Right lobe of liver (tissue), 6 donors: Measurements from ENCODE around the gene ZNF580. TPM values are rescaled to one million over a fixed set of nuclear protein-coding genes. Genes with fewer than 3 reads are reported as not detected.
A peak's percentile ranks its signal among the peaks of the same experiment; 100 is the strongest.

Experiments
- ATAC-seq, 4 donors: fragments of 200-7000 bp; cut with Tn5 transposase; one replicate each; pipeline ENCODE4 v1.9.1; 2020; ENCODE audit warnings: mild to moderate bottlenecking in 4 of 4, moderate library complexity in 4 of 4
- DNase-seq, 3 donors: peaks; one replicate each; pipeline ENCODE4 v3.0.0-alpha.2; 2020
- H3K27ac ChIP-seq, 3 donors: fragments of 200-600 bp; one replicate each; pipeline ENCODE4 v1.8.0; 2022
- H3K27me3 ChIP-seq, 2 donors: fragments of 200-600 bp; one replicate each; pipeline ENCODE4 v1.8.0; 2022
- H3K36me3 ChIP-seq, 4 donors: fragments of 200-600 bp; sonication (generic) in 1 of 4; one replicate each; pipeline versions ENCODE4 v1.5.1 to v1.8.0; 2017 to 2022; ENCODE audit warnings: control low read depth in 1 of 4
- H3K4me1 ChIP-seq, 4 donors: fragments of 200-600 bp; sonication (generic) in 1 of 4; one replicate each; pipeline versions ENCODE4 v1.5.1 to v1.8.0; 2017 to 2022; ENCODE audit warnings: control low read depth in 1 of 4
- H3K4me3 ChIP-seq, 3 donors: fragments of 200-600 bp; one replicate each; pipeline ENCODE4 v1.8.0; 2022
- H3K9me3 ChIP-seq, 4 donors: fragments of 200-600 bp; sonication (generic) in 1 of 4; one replicate each; pipeline versions ENCODE4 v1.5.1 to v1.8.0; 2017 to 2022; ENCODE audit warnings: control low read depth in 1 of 4
- POLR2A ChIP-seq: fragments of 450-650 bp; IDR thresholded peaks from one replicate; pipeline ENCODE4 v1.6.1; 2017; ENCODE audit warnings: antibody characterized with exemption, mild to moderate bottlenecking
- WGBS: methylation state at CpG from one replicate; pipeline ENCODE4 v1.1.6; 2018; ENCODE audit warnings: low coverage, low lambda C conversion rate; ENCODE audit not compliant: insufficient coverage; ENCODE audit errors: missing lambda C conversion rate; 5-methylcytosine and 5-hydroxymethylcytosine counted together
- intact Hi-C, 2 donors: fragments of 100-400 bp; cut with DNase I; formaldehyde crosslinking; loops; one replicate each; pipeline versions ENCODE4 v1.11.2 to v1.14.1; 2022
- total RNA-seq, 6 experiments: library from RNA; depleted of rRNA in 2 of 6; stranded (reverse); fragments of >200 nt in 2 of 6; fragmentation: NEBNext Ultra II Directional in 3 of 6; extraction: Animal tissue kit (Norgen Biotek cat#: 25700) in 3 of 6; gene quantifications; one replicate each; pipeline versions ENCODE4 v1.1.0 to v1.2.4, GENCODE V29; 2016 to 2023
- TF ChIP-seq, protein P1 (sequence below), 4 donors: fragments of 200-600 bp in 3 of 4; fragments of 450-650 bp in 1 of 4; IDR thresholded peaks; one replicate each; pipeline versions ENCODE4 v1.5.1 to v1.8.0; 2016 to 2022; ENCODE audit warnings: antibody characterized with exemption in 4 of 4, mild to moderate bottlenecking in 2 of 4
- donor health status: DM: no; HTN: yes; CAD: no.
- donor health status: DM: no; HTN: no; CAD: no.
- donor health status: DM: no; HTN: no; CAD: no.
- donor health status: DM: no; HTN: yes; CAD: no.
- donor health status: DM: no; HTN: yes; CAD: no.

ZNF580 gene
- total RNA-seq, 6 experiments from 2014 or later = 5.4 to 11.6 (median 6.5) TPM

DNA sequence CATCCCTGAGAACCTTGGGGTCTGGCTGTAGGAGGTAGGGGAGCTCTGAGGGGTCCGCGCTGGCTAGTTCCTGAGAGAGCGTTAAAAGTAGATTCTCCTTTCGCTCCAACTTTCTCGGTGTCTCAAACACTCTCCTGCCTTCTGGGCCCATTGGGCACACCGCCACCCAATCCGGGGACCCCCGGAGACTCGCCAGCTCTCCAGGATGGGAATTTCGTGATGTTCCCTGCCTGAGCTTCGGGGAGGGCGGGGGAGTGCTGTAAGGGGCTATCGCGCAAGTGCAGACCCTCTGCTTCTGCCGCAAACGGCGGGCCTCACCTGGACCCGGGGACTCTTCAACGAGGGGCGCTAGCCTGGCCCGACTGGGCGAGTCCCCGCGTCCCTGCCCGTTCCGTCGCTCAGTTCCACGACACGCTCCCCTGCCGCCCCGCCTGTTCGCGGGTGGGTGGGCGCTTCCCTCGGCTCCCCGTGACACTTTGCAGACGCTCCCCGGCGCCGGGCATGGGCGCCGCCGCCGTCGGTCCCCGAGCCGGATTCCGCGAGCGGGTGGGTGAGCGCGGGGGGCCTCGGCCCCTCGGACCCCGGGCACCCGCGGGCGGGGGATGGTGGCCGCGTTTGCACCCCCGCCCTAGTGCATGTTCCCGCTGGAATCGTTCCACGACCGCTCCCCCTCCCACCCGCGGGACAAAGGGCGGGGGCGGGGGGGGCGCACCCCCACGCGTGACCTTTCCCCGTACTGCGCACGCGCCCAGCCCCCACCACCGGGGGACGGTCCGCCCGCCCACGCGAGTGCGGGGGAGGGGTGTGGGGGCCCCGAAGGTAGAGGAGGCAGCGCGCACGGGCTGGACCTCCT is 7.2 kb downstream of the ZNF580 start, which contains the start of gene CCDC106:
Gene CCDC106, plus strand, starts transcription at position 481 of the 853 bp plus-strand sequence. CDS start 835 bp downstream, outside the sequence.
- no peak for TF ChIP-seq POLR2A
- TF ChIP-seq, protein P1, sequence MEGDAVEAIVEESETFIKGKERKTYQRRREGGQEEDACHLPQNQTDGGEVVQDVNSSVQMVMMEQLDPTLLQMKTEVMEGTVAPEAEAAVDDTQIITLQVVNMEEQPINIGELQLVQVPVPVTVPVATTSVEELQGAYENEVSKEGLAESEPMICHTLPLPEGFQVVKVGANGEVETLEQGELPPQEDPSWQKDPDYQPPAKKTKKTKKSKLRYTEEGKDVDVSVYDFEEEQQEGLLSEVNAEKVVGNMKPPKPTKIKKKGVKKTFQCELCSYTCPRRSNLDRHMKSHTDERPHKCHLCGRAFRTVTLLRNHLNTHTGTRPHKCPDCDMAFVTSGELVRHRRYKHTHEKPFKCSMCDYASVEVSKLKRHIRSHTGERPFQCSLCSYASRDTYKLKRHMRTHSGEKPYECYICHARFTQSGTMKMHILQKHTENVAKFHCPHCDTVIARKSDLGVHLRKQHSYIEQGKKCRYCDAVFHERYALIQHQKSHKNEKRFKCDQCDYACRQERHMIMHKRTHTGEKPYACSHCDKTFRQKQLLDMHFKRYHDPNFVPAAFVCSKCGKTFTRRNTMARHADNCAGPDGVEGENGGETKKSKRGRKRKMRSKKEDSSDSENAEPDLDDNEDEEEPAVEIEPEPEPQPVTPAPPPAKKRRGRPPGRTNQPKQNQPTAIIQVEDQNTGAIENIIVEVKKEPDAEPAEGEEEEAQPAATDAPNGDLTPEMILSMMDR (IDR thresholded peaks at IDR 0.05) = no peak
- DNase-seq (peak; percentile 66 to 75 (median 72)), ATAC-seq (peak; percentile 60 to 73 (median 62))
- Histone ChIP-seq H3K36me3 (peaks cover 0 to 10% (median 0%) of the 10 kb centered on the region in 4 donors), H3K4me3 (peak within 1 kb of the TSS; percentile 77 to 96 (median 89)), H3K27ac (peak within 1 kb of the TSS; percentile 34 to 81 (median 78)), H3K27me3 (no peaks in the 10 kb centered on the region), H3K9me3 (no peaks in the 10 kb centered on the region), H3K4me1 (peaks cover 0 to 24% (median 3%) of the 10 kb centered on the region in 4 donors)
- intact Hi-C loops = no loop called here
- WGBS = no CpG with 5 or more reads among the region's 87 CpGs

DNA sequence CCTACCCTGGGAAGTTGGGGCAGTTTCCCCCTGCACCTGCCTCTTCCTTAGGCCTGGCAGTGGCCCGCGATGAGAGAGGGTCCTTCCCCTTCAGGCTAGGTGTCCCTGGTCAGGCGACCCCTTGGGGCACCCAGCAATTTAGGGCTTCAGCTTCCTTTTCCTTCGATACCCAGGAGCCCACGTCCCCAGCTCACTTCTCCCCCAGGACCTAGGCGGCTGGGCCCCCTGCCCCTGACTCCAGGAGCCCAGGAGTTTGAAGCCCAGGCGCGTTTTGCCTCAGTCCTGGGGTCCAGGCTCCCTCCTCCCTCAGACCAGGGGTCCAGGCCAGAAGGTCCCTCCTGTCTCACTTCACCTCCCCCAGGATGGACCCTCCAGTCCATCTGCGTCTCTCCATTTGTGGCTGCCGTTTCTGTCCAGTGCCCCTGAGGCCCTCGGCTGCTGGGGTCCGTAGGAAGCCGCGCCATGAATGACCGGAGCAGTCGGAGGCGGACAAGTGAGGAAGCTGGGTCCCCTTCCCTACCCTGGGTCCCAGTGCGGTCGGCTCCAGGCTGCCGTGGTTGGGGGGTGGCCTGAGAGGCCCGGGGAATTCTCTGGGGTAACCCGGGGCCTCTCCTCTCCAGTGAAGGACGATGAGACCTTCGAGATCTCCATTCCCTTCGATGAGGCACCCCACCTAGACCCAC is 7.9 kb downstream of the ZNF580 start:
- peak overlapping the region; percentile 34 to 81 (median 78) for H3K27ac ChIP-seq
- no peak for ATAC-seq
- H3K9me3 ChIP-seq = no peaks in the 10 kb centered on the region
- peak overlapping the region; percentile 77 to 96 (median 89) for H3K4me3 ChIP-seq
- peaks cover 0 to 20% (median 3%) of the 10 kb centered on the region in 4 donors for H3K4me1 ChIP-seq
- no peaks in the 10 kb centered on the region for H3K27me3 ChIP-seq
- 24% methylated on average over 13 of the region's 25 CpGs for WGBS
- TF ChIP-seq, protein P1 (IDR thresholded peaks at IDR 0.05) = no peak
- DNase-seq = peak in 1 of 3 donors; percentile 19
- intact Hi-C loops = no loop called here
- H3K36me3 ChIP-seq = peaks cover 0 to 10% (median 0%) of the 10 kb centered on the region in 4 donors

DNA sequence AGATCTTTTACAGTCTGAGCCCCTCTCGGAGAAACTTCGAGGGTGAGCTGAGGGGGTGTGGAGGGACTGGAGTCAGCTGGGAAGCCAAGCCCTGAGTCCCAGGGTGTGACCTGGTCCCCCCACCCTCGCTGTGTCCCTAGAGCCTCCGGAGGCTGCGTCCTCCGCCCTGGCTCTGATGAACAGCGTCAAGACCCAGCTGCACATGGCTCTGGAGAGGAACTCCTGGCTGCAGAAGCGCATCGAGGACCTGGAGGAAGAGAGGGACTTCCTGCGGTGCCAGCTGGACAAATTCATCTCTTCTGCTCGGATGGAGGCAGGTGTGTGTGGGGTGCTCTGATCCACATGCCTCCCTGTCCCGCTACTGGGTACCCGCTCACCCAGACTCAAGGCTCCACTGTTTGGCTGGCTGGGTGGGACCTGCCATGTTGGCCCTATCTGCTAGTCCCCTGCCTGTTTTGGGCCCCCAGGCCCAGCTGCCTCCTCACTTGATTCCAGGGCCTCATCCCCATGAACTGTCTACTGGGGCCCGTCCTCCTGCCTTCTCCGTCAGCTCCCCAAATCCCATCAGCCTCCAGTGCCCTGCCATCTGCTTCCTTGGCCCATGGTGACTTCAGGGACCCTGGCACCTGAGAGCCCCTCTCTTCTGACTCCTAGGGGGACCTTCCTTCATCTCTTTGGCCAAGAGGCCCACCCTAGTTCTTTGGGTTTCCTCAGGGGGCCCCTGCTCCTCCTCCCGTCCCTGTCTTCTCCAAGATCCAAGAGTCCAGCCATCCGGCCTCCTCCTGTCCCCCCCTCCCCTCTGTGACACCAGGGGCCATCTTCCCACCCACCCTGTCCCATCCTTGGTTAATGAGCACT is 8.7 kb downstream of the ZNF580 start:
- intact Hi-C loops = no loop called here
- H3K9me3 ChIP-seq = no peaks in the 10 kb centered on the region
- 79% methylated on average over 2 of the region's 17 CpGs for WGBS
- TF ChIP-seq, protein P1 (IDR thresholded peaks at IDR 0.05) = no peak
- no peak for TF ChIP-seq POLR2A
- peak overlapping the region in 1 of 3 donors; percentile 77 for H3K4me3 ChIP-seq
- H3K4me1 ChIP-seq = peaks cover 0 to 16% (median 3%) of the 10 kb centered on the region in 4 donors
- peak in 1 of 3 donors; percentile 17 for DNase-seq
- H3K27me3 ChIP-seq = no peaks in the 10 kb centered on the region
- peaks cover 0 to 10% (median 0%) of the 10 kb centered on the region in 4 donors for H3K36me3 ChIP-seq
- no peak for ATAC-seq
- H3K27ac ChIP-seq = no peak overlapping the region

DNA sequence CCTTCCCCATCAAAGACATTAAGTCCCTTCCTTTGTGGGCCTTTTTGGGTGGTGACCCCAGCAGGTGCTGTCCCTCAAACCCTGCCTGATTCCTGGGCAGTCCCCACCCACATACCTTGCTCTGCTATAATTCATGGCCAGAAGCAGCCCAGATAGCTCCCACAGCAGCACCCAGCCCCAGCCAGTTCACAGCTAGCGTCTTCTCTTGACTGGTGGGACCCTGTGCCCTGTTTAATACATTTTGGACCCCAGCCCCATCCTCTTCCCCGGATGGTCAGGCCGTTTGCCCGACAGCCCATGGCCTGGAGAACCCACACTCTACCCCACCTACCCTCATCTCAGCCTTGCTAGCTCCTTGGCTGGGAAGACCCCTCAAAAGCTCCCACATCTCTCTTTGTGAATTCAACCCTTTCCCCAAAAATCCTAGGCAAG is 9.3 kb downstream of the ZNF580 start:
- TF ChIP-seq, protein P1 (IDR thresholded peaks at IDR 0.05) = no peak
- TF ChIP-seq POLR2A = no peak
- Histone ChIP-seq H3K9me3 (no peaks in the 10 kb centered on the region), H3K4me1 (peaks cover 0 to 13% (median 3%) of the 10 kb centered on the region in 4 donors), H3K4me3 (no peak overlapping the region), H3K27me3 (no peaks in the 10 kb centered on the region), H3K27ac (no peak overlapping the region), H3K36me3 (peaks cover 0 to 4% (median 0%) of the 10 kb centered on the region in 4 donors)
- DNase-seq = no peak
- 74% methylated on average over 3 of the region's 4 CpGs for WGBS
- intact Hi-C loops = no loop called here
- no peak for ATAC-seq
